ENCODE measurements around the gene TPST1.
"Not testable (repeated sequence)": the region's sequence is repeated elsewhere in the genome, so short reads cannot be mapped to it uniquely, and the experiment has no call there.

- not testable (repeated sequence) for TF ChIP-seq POLR2AphosphoS5 (IDR thresholded peaks at IDR 0.05; ENCODE audit: borderline replicate concordance, low read depth, low read length); FOXP2 (optimal IDR thresholded peaks at IDR 0.05; ENCODE audit: control extremely low read depth, extremely low read length, insufficient read depth); EZH2 (IDR thresholded peaks at IDR 0.05)
Measured at GRCh38 chr7:66175006-66175405, 30.1 kb upstream of the TPST1 start.

Measured in SK-N-MC (cell line).